HepG2 (cell line): ENCODE data around the gene SECTM1. TPM values are rescaled to one million over a fixed set of nuclear protein-coding genes. Genes with fewer than 3 reads are reported as not detected.

Experiments used
- DBP ChIP-seq: sonication (generic); formaldehyde crosslinking; IDR thresholded peaks from 2 replicates; pipeline ENCODE4 v1.4.0; 2020; ENCODE audit warnings: missing genetic modification reagents; ENCODE audit errors: not compliant biosample characterization
- DNMT3B ChIP-seq: conservative IDR thresholded peaks from 2 replicates; pipeline ENCODE4 v1.6.1; 2016; ENCODE audit warnings: missing biosample characterization, control low read depth
- E2F1 ChIP-seq: sonication (generic); formaldehyde crosslinking; IDR thresholded peaks from 2 replicates; pipeline ENCODE4 v1.5.0; 2020; ENCODE audit warnings: missing genetic modification reagents
- GRHL1 ChIP-seq: sonication (generic); formaldehyde crosslinking; conservative IDR thresholded peaks from 2 replicates; pipeline ENCODE4 v1.8.0; 2022; ENCODE audit warnings: missing genetic modification reagents
- HNF4A ChIP-seq: sonication (generic); formaldehyde crosslinking; IDR thresholded peaks from 2 replicates; pipeline ENCODE4 v1.4.0; 2020; ENCODE audit warnings: missing genetic modification reagents
- KLF9 ChIP-seq: IDR thresholded peaks from 2 replicates; pipeline ENCODE4 v1.6.1; 2016; ENCODE audit warnings: low read depth
- NFE2 ChIP-seq: sonication (generic); formaldehyde crosslinking; IDR thresholded peaks from 2 replicates; pipeline ENCODE4 v1.4.0; 2020; ENCODE audit warnings: missing genetic modification reagents
- PAX8 ChIP-seq: sonication (generic); formaldehyde crosslinking; IDR thresholded peaks from 2 replicates; pipeline ENCODE4 v1.8.0; 2022; ENCODE audit warnings: mild to moderate bottlenecking, missing genetic modification reagents, borderline replicate concordance
- PBX3 ChIP-seq: sonication (generic); formaldehyde crosslinking; IDR thresholded peaks from 2 replicates; pipeline ENCODE4 v1.8.1; 2023; ENCODE audit warnings: missing genetic modification reagents, inconsistent platforms, borderline replicate concordance
- TEAD2 ChIP-seq: sonication (generic); formaldehyde crosslinking; IDR thresholded peaks from 2 replicates; pipeline ENCODE4 v1.9.0; 2021; ENCODE audit warnings: missing genetic modification reagents
- ZC3H4 ChIP-seq: sonication (generic); formaldehyde crosslinking; IDR thresholded peaks from 2 replicates; pipeline ENCODE4 v1.4.0; 2020; ENCODE audit warnings: missing genetic modification reagents, borderline replicate concordance
- ZFYVE20 ChIP-seq: sonication (generic); formaldehyde crosslinking; IDR thresholded peaks from 2 replicates; pipeline ENCODE4 v1.8.0; 2023; ENCODE audit warnings: low read depth, mild to moderate bottlenecking, moderate library complexity, missing genetic modification reagents, borderline replicate concordance
- ZNF101 ChIP-seq: sonication (generic); formaldehyde crosslinking; IDR thresholded peaks from 2 replicates; pipeline ENCODE4 v1.4.0; 2020; ENCODE audit warnings: mild to moderate bottlenecking, low read depth, missing genetic modification reagents, borderline replicate concordance
- ZNF292 ChIP-seq: sonication (generic); formaldehyde crosslinking; IDR thresholded peaks from 2 replicates; pipeline ENCODE4 v1.8.1; 2022; ENCODE audit warnings: mild to moderate bottlenecking, low read depth, missing genetic modification reagents, borderline replicate concordance
- ZNF317 ChIP-seq: sonication (generic); formaldehyde crosslinking; IDR thresholded peaks from 2 replicates; pipeline ENCODE4 v1.5.0; 2020; ENCODE audit warnings: mild to moderate bottlenecking, missing genetic modification reagents
- ZNF382 ChIP-seq: sonication (generic); formaldehyde crosslinking; IDR thresholded peaks from 2 replicates; pipeline ENCODE4 v1.5.0; 2020; ENCODE audit warnings: missing genetic modification reagents, mild to moderate bottlenecking, borderline replicate concordance
- ZNF569 ChIP-seq: sonication (generic); formaldehyde crosslinking; IDR thresholded peaks from 2 replicates; pipeline ENCODE4 v1.5.0; 2020; ENCODE audit warnings: mild to moderate bottlenecking, missing genetic modification reagents, moderate library complexity, borderline replicate concordance
- ZNF576 ChIP-seq: sonication (generic); formaldehyde crosslinking; IDR thresholded peaks from 2 replicates; pipeline ENCODE4 v1.4.0; 2020; ENCODE audit warnings: mild to moderate bottlenecking, missing genetic modification reagents
- ZNF749 ChIP-seq: sonication (generic); formaldehyde crosslinking; IDR thresholded peaks from 2 replicates; pipeline ENCODE4 v1.8.0; 2022; ENCODE audit warnings: mild to moderate bottlenecking, missing genetic modification reagents, moderate library complexity, borderline replicate concordance
- ZXDC ChIP-seq: sonication (generic); formaldehyde crosslinking; IDR thresholded peaks from 2 replicates; pipeline ENCODE4 v1.5.0; 2020; ENCODE audit warnings: mild to moderate bottlenecking, missing genetic modification reagents
- polyA plus RNA-seq, 8 experiments: library from polyadenylated mRNA; depleted of rRNA in 3 of 8; stranded (reverse) in 7 of 8; unstranded in 1 of 8; fragments of >200 nt; fragmentation: Illumina TruSeq in 4 of 8; extraction: Trizol in 4 of 8; gene quantifications; 2 replicates each; pipeline versions ENCODE4 v1.2.1 to v1.2.3, GENCODE V29; 2011 to 2016; ENCODE audit warnings: low read depth in 4 of 8, missing spikeins in 1 of 8, mixed read lengths in 1 of 8; ENCODE audit not compliant: insufficient read depth in 1 of 8
- total RNA-seq, 5 experiments: library from RNA; depleted of rRNA; stranded (reverse); fragments of >200 nt; fragmentation: Illumina TruSeq; extraction: Trizol; gene quantifications; 2 replicates each; pipeline ENCODE4 v1.2.3, GENCODE V29; 2016; ENCODE audit warnings: low read depth in 1 of 5

The SECTM1 gene
- total and polyA plus RNA-seq, 2 of the 13 experiments (the other 11 are each of a cell fraction or from before 2014, with no cell fraction given), result 3.5 to 5.3 TPM

GRCh38 chr17:82317394-82318168 is 16.0 kb downstream of the SECTM1 start, which contains the start of gene CD7 (continued):
- no peak for TF ChIP-seq ZNF569
- no peak; the same call in 1 of the 2 replicates for TF ChIP-seq PAX8 (CRISPR knock-in tag)
- TF ChIP-seq NFE2 (CRISPR knock-in tag), result no peak
- TF ChIP-seq HNF4A, result peak; percentile 39
- peak; percentile 25; the same call in 1 of the 2 replicates for TF ChIP-seq ZNF749 (CRISPR knock-in tag)
- TF ChIP-seq ZXDC (CRISPR knock-in tag), result no peak
- TF ChIP-seq PBX3 (CRISPR knock-in tag), result no peak
- TF ChIP-seq DNMT3B, result no peak
- TF ChIP-seq ZNF576 (CRISPR knock-in tag), result peak; percentile 53; the same call in 1 of the 2 replicates
- peak; percentile 94 for TF ChIP-seq ZNF292 (CRISPR knock-in tag)
- 0 out of 2 replicates have a peak, but pooled peaks have one; percentile 16 for TF ChIP-seq ZC3H4
- TF ChIP-seq E2F1, result no peak
- 0 out of 2 replicates have a peak, but pooled peaks have one; percentile 70 for TF ChIP-seq ZFYVE20 (CRISPR knock-in tag)
- TF ChIP-seq ZNF382 (CRISPR knock-in tag), result no peak
- TF ChIP-seq ZNF101, result no peak
- no peak for TF ChIP-seq TEAD2 (CRISPR knock-in tag)
- TF ChIP-seq KLF9 (CRISPR knock-in tag), result 0 out of 2 replicates have a peak, but pooled peaks have one; percentile 6
- TF ChIP-seq ZNF317 (CRISPR knock-in tag), result peak; percentile 73; the same call in 1 of the 2 replicates
- no peak for TF ChIP-seq GRHL1 (CRISPR knock-in tag)
- TF ChIP-seq DBP (CRISPR knock-in tag), result no peak
